Measurements from ENCODE around the gene CALU.

The CALU gene

GRCh38 chr7:128752251-128752650 is 13.1 kb downstream of the CALU start:
- no peak for DNase-seq

- DNase-seq: no peak
These were observed 16.1 kb downstream of the CALU start for GRCh38 chr7:128755075-128755818.

- peak; percentile 19 for DNase-seq
These were observed 16.8 kb downstream of the CALU start for GRCh38 chr7:128755819-128756476.

- DNase-seq: no peak
These were observed 18.0 kb downstream of the CALU start for GRCh38 chr7:128757203-128757602.

GRCh38 chr7:128758553-128758952 is 19.4 kb downstream of the CALU start:
- DNase-seq: no peak

GRCh38 chr7:128759242-128759641 is 20.1 kb downstream of the CALU start:
- DNase-seq: no peak

GRCh38 chr7:128763541-128763940 is 24.4 kb downstream of the CALU start:
- peak; percentile 85 for DNase-seq

GRCh38 chr7:128767475-128768110 is 28.4 kb downstream of the CALU start:
- DNase-seq: no peak

- DNase-seq: no peak
These were observed 31.1 kb downstream of the CALU start for GRCh38 chr7:128770233-128770632.

- no peak for DNase-seq
These were observed 34.4 kb downstream of the CALU start for GRCh38 chr7:128773604-128774003.

GRCh38 chr7:128774029-128774689 is 35.0 kb downstream of the CALU start:
- no peak for DNase-seq

GRCh38 chr7:128774921-128775320 is 35.8 kb downstream of the CALU start:
- DNase-seq: no peak

- DNase-seq: no peak
These were observed 36.8 kb downstream of the CALU start, which contains the start of gene OPN1SW for GRCh38 chr7:128775744-128776474. Gene OPN1SW (minus strand): TSS chr7:128775794. CDS start chr7:128775781, 13 bp downstream.

GRCh38 chr7:128777156-128778123 is 38.3 kb downstream of the CALU start:
- no peak for DNase-seq

GRCh38 chr7:128778946-128779345 is 39.8 kb downstream of the CALU start:
- no peak for DNase-seq

- no peak for DNase-seq
These were observed 42.0 kb downstream of the CALU start for GRCh38 chr7:128781126-128781525.

- no peak for DNase-seq
These were observed 42.7 kb downstream of the CALU start for GRCh38 chr7:128781851-128782250.

- DNase-seq: peak; percentile 26
These were observed 44.1 kb downstream of the CALU start for GRCh38 chr7:128783143-128783861.

- DNase-seq: no peak
These were observed 46.6 kb downstream of the CALU start for GRCh38 chr7:128785738-128786137.

All from kidney glomerular epithelial cell (primary cell).